NCI-H187 treated with DMSO at 0.1 percent for 48 hours (cell line): ENCODE data around the gene RTN4.

Source experiments
- DNase-seq: peaks from one replicate; lab custom pipeline; 2025; lab: John Stamatoyannopoulos, UW

RTN4 gene

DNA sequence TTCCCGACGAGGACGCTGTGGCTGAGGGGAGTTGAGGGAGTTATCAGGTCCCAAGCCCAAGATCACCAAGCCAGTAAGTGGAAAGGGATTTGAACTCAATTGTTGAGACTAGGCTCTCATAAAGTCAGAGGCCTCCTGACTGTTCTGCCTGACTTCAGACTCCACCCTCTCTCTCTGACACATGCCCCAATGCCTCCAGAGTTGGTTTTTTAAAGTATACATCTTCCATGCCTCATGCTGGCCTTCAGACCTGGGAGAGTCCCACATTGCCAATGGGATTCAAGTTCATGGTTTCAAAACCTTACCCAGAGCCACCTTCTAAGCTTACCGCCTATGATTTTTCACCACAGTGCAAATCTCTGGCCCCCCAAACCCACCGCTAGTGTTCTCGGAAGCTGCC is 100.8 kb downstream of the RTN4 start:
- DNase-seq = no peak

DNA sequence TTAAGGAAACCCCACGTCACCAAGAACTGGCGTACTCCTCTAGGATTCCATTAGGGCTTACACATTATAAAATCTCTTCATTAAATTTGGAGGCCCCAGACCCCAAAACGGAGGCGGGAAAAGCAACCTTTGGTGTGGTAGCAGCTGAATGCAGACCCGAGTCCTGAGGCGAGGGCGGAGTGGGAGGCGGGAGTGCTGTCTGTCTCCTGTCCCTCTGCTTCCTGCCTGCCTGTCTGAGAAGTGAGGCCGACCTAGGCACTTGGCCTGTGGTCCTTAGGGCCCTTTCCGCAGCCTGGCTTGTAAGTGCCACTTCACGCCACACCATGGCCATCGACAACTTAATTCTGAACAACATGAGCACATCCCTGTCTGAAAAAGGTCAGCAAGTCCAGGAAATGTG is 102.1 kb downstream of the RTN4 start:
- DNase-seq = no peak

DNA sequence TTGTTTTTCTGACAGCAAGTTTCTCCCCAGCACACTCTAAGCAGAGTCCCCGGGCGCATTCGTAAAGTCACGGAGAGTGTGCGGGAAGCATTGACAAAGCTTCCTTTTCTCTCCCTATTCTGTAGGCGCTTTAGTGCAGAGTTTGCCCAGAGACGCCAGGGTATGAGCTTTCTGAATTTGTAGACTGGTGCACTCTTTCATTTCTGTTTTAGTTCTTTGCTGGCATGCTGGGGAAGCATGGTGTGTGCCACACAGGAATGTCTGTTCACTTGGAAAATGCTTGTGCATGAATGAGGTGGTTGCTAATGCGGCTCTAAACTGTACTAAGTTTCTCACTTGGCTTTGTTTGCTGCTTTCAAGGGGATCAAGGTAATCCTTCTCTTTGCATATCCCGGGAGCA is 102.6 kb downstream of the RTN4 start:
- no peak for DNase-seq

DNA sequence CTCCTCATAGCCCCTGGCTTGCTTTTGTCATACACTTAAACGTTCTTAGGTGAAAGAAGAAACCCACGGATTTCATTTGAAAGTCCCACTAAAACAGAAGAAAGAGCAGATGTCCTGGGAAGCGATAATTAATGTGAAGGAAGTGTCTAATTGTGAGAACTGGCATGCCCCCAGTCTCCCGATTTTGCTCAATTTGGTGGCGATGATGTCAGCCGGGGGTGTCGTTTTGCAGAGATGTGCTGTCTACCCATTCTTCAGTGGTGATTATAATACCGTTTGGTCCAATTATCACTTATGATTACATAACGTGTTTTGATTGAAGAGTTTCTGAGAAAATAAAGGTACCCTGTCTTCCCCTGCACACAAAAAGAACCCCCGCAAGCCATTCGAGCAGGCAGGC is 103.1 kb downstream of the RTN4 start:
- no peak for DNase-seq

DNA sequence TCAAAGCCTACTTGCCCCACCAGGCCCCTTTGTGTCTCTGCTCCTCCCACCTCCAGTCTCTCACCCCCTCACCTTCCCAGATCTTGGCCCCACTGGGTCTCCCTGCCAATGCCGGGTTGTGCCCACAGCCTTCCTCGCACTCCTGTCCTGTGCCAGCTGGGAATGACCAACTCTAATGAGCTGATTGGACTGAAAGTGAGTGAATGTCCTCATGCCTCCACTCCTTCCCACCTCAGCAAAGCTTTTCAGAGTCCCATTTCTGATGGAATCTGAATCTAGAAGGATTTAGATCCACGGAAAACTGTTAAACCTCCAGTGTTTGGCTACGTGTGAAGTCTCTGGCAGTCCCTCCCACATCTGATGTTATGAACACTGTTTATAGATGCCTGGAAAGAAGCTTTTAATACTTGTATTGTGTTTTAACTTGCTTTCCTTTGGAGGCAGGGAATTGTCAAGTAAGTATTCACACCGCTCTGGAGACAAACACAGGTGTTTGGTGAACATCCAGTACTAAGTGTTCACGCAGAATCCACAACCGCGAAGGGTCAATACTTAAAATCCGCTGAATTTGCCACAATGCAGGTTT is 103.9 kb downstream of the RTN4 start:
- no peak for DNase-seq

DNA sequence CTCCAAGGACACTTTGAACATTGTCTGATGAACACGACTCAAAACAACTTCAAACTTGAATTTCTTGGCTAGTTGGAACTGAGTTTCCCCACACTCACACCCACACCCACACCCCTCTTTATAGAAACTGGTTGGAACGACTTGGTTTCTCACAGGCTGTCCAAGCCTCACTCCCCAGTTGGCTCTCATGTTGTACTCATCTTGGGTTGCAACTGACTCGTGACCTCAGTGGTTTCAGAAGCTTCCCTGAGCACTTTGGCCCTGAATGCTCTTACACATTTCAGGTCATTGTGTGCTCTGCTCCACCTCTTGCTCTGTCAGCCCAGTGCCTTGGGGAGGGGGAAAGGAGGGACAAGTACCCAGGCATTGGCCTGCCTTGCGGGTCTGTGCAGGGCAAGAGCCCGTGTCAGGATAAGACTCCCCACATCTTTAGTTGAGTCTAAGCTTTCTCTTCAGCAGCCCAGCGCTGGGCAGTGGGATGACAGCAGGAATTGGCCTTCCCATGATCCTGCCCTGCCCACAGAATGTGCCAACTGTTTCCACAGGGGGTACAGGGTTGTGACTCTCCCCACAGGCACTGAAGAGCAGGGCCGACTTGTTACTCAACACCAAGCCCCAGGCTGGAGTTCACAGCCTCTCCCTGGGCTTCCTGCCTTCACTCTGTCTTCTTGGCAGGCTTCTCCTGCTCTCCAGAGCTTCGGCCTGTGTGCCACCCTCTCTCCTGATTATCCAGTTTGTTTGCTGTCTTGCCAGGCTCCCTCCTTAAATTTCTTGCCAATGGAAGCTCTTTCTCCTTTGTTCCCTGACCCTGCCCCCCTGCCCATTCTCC is 104.6 kb downstream of the RTN4 start:
- DNase-seq = no peak

DNA sequence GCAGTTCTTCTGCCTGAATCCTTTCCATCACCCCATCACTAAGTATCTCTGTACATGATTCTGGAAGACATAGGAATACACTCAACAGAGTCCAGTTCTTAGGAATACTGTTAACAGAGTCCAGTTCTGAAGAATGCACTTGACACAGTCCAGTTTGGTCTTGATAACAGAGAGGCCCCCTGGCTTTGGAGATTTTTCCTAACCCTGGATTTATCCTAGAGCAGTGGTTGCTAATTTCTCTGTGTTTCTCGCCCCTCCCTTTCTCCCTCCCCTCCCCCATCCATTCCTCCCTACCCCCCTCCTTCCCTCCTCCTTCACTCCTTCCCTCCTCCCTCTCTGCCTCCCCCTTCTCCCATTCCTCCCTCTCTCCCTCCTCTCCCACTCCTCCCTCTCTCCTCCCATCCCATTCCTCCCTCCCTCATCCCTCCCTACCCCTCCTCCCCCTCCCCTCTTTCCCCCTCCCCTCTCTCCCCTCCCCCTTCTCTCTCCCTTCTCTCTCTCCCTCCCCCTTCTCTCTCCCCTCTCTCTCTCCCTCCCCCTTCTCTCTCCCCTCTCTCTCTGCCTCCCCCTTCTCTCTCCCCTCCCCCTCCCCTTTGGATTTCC is 105.4 kb downstream of the RTN4 start:
- no peak for DNase-seq

DNA sequence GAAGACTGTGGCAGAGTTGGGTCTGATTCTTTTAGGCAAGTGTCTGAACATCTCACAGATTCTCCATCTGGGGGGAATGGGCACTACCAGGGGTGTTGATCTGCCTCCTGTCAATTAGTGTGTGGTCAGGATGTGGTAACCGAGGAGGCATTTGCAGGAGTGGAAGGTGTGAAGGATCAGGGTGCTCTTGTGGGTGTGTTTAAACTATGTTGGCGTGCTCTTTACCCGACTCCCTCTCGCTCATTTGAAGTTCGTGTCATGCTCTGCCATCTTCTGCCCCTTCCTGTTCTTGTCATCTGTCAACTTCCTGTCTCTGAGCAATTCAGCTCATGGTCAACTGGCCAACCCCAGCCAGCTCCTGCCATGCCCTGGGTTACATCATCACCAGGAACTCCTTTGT is 107.9 kb downstream of the RTN4 start:
- no peak for DNase-seq

DNA sequence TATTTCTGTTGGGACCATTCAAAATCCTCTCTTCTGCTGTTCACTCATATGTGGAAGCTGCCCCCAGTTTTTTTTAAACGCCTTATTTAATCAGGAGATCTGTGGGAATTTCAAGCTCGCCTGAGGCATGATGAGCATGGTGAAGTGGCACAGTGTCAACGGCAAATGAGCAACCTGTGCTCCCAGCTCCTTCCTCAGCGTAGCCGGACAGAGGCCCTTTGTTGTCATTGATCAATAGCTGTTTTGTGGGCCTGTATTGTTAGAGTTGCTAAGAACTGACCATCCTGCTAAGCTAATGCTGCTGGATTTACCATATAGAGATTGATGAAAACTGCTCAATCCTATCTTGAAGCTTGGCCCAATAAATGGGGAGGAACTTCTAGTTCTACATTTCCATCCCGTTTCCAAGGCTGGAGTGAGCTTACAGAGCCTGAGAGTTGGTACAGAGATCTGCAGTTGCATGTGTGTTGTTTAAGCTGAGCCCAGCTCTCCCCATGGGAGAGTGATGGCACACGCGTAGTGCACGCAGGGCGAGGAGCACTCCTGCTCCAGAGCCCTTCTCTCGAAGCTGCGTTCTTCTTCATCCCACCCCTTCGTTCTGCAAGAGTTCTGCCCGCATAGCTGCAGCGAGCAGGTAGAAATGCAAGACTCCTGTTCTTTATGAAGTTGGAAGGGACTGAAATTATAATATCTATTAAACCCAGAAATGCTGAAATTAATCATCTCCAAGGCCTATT is 108.8 kb downstream of the RTN4 start:
- DNase-seq = no peak

DNA sequence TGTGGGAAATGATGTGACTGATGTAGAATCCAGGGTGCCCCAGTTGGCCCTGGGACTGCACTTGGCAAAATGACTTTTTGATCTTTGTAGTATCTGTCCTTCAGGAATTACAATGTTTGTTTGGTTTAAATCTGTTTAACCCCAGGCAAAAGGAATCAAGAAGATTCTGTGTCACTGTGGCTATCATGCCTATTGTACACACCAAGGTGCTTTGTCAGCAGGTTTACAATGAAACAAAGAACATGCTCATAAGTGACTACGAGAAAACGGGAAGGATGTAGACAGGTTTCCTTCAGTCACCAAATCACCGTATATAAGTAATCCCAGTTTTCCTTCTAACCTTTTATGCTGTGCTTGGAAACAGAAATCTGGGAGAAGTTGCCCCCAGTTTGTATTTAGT is 109.5 kb downstream of the RTN4 start:
- DNase-seq = no peak

DNA sequence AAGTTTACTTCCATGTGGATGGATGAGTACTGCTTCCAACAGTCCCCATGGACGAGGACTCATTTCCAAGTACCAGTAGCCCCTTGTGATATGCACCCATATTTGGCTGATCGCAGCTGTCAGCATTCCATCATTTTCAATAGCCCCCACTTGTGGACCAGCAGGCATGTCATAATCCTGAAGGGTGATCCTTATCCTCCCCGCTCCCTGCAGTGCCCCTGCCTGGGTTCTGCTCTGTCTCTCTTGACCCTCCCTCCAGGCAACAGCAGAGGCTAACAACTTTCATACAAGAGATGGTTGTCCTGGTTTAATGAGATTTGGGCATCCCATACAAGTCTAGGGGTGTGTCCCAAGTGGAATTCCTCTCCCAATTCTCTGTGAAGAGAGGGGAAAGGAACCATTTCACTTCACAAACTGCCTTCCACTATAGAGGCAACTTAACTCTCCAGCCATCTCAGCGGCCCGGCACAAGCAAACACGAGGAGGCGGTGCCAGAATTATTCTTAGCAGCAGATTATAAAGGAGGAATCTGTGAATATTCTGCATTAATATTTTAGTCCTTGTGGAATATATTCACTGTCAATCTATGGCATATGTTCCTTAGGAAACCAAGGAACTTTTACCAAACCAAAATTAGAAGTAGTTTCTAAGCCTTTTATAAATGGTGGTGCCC is 110.7 kb downstream of the RTN4 start:
- DNase-seq = no peak

DNA sequence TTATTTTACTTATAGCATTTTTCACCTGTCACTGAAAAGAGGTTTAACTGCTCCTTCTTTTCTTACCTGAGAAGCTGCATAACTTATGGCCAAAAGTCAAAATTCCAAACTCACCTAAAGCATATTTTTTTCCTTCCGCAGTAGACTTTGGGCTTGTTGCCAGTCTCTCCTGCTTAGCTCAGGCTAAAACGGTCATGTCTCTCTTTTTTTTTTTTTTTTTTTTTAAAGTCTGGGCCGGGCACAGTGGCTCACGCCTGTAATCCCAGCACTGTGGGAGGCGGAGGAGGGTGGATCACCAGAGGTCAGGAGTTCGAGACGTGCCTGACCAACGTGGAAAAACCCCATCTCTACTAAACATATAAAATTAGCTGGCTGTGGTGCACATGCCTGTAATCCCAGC is 113.5 kb downstream of the RTN4 start:
- no peak for DNase-seq

DNA sequence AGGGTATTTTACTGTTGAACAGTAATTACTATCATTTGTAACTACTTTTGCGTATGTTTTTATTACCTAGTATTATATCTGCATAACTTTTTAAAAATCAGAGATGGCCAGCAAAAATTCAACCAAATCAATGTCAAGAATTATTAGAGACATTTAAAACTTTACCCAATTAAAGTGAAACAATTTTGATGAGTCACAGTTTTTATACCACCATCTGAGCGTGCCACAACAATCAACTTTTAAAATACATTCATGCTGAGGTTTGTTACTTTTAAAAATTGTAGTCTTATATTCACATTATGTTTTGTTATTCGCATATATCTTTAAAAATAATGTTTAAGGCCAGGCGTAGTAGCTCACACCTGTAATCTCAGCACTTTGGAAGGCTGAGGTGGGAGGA is 114.9 kb downstream of the RTN4 start:
- DNase-seq = no peak

DNA sequence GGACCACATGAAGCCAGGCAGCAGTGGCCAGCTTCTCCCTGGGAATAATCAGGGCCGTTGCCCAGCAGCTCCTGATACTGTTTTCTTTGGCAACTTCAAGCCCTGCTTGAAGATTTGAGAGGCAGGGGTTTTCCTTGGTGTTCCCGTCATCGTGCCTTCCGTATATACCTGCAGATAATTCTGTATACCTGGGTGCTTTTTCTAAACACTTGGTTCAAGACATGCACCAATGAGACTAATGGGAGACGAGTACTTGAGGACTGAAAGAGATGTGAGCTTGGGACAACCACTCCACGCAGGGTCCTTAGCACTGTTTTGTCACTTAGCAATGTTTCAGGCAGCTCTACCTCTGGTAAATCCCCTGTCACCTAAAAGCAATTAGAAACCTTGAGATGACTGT is 118.8 kb downstream of the RTN4 start:
- no peak for DNase-seq

DNA sequence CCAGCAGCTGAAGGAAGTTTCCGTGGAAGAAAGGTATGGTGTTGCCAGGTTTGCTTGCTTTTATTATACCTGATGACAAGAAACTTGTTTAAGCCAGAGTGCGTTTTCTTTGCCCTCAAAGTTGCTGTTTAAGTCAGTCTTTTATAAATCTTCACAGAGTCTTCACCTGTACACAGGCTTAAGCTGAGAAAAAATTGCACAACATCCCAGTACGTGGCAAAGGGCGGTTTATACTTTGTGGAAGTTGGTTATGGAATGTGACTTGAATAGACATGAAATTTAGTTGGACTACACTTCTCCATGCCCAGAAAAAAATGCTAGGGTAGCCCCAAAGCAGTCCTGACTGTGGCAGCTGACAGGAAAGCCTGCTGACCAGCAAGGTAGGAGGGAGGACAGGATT is 121.5 kb downstream of the RTN4 start:
- DNase-seq = no peak

DNA sequence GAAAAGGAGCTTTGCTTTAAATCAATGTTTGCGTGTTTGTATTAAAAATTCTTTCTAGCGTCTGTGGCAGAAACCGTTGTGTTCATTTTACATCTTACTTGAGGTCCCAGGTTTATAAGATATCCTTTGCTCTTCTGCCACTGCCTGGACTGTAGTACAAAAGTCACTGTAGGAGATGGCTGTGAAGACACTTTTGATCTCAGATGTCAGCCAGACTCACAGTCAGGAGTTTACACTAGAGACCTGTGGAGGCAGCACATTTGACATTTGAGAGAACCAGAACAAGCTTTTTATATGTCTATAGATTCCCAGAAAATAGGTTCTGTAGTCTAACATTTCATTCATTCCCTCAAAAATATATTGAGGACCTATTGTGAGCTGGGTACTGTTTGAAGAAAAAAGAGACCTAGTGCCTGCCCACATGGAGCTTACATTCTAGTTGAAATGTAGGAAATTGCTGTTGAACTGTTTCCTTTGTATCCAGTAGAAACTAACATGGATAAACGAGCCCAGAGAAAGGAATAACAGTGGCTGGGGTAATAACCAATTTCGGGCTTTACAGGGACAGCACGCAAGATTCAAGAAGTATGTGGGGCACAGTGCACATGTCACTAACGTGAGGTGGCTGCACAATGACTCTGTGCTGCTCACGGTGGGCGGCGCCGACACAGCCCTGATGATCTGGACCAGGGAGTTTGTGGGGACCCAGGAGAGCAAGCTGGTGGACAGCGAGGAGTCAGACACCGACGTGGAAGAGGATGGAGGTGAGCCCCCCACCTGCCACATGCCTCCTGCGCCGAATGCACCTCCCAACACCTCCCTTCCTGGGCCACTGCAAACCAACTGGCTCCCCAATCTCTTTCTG is 122.3 kb downstream of the RTN4 start:
- DNase-seq = no peak

DNA sequence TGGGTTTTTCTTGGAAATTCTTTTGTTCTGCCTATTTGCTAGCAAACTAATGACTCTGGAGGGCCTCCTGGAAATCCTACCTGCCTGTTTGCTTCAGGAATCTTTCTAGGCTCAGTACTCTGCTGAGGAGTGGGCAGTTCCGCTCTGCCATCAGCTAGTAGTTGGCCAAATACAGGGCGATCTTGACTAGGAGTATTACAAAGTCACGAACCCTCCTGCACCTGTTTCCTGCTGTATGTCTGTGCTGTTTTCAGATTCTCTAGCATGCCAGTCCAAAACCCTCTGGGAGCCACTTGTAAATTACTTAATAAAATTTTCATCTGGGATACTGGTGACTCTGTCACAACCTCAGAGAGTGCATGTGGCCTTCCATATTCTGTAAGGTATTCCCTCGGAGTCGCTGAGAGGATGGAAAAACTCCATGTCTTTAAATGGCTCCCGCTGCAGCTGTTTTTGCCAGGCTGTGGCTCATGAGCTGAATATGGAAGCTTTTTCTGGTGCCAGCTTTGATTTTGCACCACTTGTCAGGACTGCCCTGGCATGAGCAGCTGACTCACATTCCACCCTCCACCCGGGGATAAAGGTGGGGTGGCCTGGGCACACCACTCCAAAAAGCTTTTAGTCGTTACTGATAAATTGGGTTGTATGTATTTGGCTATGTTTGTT is 123.0 kb downstream of the RTN4 start:
- no peak for DNase-seq

DNA sequence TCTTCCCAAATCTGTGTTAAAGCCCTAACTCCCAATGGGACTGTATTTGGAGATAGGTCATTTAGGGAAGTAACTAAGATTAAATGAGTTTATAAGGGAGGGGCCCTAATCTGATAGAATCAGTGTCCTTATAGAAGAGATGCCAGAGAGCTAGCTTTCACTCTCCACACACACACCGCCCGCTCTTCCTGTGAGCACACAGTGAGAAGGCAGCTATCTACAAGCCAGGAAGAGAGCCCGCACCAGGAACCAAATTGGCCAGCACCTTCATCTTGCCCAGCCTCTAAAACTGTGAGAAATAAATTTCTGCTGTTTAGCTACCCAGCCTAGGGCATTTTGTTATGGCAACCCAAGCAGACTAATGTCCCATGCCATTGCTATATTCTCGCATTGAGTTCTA is 125.2 kb downstream of the RTN4 start:
- DNase-seq = no peak

DNA sequence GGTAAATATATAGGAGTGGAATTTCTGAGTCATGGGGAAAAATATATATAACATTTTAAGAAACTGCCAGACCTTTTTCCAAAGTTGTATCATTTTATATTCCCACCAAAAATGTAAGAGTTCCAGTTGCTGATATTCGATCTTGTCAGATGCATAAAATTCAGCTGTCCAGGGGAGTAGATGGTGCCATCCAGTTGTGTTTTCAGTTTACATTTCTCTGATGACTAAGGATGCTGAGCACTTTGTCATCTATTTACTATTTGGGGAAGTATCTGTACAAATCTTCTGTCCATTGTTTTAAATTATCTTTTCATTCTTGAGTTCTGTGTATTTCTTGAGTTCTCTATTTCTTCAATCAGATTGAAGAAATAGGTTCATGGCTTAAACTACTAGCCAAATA is 126.1 kb downstream of the RTN4 start:
- no peak for DNase-seq
